ENCODE results near the gene ZBTB26. TPM values are rescaled to one million over a fixed set of nuclear protein-coding genes. Genes with fewer than 3 reads are reported as not detected.
"Not testable (repeated sequence)": the region's sequence is repeated elsewhere in the genome, so short reads cannot be mapped to it uniquely, and the experiment has no call there.

Gene ZBTB26
- total RNA-seq, 4 donors from 2014 or later: 1.6 to 6.3 (median 2.6) TPM

DNA sequence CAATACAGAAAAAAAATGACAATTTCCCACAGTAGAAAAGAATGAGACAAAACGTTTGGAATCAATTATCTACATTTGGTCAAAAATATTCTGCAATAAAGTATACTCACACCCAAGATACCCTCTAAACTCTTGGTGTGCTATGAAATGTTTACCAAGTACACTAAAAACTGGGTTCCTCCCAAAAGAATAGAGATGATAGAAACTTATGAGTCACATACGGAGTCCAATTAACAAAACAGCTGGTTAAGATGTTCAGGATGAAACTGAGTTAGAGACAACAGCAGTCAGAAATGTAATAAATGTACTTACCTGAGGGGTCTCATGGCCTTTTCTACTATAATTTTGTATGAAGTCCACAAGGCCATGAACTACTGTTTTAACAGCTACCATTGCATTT is 51.9 kb downstream of the ZBTB26 start:
- ATAC-seq: no peak
- intact Hi-C loops (cut with DNase I; ENCODE audit: low total_unique reads): no loop called here

DNA sequence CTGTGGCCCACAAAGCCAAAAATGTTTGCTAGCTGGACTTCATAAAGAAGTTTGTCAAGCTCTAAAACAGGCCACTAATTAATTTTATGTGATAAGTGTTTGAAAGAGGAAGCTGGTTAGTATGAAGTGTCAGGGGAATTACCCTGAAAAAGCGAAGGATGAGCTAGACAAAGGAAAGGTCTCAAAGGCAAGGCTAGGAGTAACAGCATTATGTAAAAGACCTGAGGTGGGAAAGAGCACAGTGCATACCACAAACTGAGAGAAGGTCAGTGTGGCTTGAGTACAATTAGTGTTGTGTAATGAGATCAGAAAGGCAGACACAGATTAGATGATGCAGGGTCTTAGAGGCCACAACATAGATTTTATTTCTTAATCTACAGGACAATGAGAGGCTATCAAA is 55.8 kb downstream of the ZBTB26 start:
- intact Hi-C loops (cut with DNase I; ENCODE audit: low total_unique reads) (no loop called here), in situ Hi-C loops (cut with MboI; ENCODE audit: low sequenced_read_pairs in 4 of 4) (no loop called here)
- no peak for TF ChIP-seq POLR2A (IDR thresholded peaks at IDR 0.05)
- TF ChIP-seq, protein P1, sequence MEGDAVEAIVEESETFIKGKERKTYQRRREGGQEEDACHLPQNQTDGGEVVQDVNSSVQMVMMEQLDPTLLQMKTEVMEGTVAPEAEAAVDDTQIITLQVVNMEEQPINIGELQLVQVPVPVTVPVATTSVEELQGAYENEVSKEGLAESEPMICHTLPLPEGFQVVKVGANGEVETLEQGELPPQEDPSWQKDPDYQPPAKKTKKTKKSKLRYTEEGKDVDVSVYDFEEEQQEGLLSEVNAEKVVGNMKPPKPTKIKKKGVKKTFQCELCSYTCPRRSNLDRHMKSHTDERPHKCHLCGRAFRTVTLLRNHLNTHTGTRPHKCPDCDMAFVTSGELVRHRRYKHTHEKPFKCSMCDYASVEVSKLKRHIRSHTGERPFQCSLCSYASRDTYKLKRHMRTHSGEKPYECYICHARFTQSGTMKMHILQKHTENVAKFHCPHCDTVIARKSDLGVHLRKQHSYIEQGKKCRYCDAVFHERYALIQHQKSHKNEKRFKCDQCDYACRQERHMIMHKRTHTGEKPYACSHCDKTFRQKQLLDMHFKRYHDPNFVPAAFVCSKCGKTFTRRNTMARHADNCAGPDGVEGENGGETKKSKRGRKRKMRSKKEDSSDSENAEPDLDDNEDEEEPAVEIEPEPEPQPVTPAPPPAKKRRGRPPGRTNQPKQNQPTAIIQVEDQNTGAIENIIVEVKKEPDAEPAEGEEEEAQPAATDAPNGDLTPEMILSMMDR (IDR thresholded peaks at IDR 0.05 in 4 of 5, conservative IDR thresholded peaks at IDR 0.05 in 1 of 5): no peak
- H3K27me3 ChIP-seq: no peaks in the 10 kb centered on the region
- no peaks in the 10 kb centered on the region for H3K9me3 ChIP-seq
- peaks cover 0 to 81% of the 10 kb centered on the region in 2 donors for H3K36me3 ChIP-seq
- H3K4me1 ChIP-seq: no peaks in the 10 kb centered on the region
- DNase-seq (no peak), ATAC-seq (no peak)
- H3K27ac ChIP-seq: no peak overlapping the region
- H3K4me3 ChIP-seq: no peak overlapping the region

More for the DNA sequence above, 51.9 kb downstream of the ZBTB26 start:
- DNase-seq: no peak
- Histone ChIP-seq H3K36me3 (peaks cover 4 to 94% of the 10 kb centered on the region in 2 donors), H3K4me3 (no peak overlapping the region), H3K27ac (no peak overlapping the region), H3K4me1 (no peaks in the 10 kb centered on the region), H3K9me3 (no peaks in the 10 kb centered on the region), H3K27me3 (no peaks in the 10 kb centered on the region)
- no peak for TF ChIP-seq POLR2A (IDR thresholded peaks at IDR 0.05)
- TF ChIP-seq, protein P1 (IDR thresholded peaks at IDR 0.05 in 4 of 5, conservative IDR thresholded peaks at IDR 0.05 in 1 of 5): no peak
- in situ Hi-C loops (cut with MboI; ENCODE audit: low sequenced_read_pairs in 4 of 4): no loop called here

DNA sequence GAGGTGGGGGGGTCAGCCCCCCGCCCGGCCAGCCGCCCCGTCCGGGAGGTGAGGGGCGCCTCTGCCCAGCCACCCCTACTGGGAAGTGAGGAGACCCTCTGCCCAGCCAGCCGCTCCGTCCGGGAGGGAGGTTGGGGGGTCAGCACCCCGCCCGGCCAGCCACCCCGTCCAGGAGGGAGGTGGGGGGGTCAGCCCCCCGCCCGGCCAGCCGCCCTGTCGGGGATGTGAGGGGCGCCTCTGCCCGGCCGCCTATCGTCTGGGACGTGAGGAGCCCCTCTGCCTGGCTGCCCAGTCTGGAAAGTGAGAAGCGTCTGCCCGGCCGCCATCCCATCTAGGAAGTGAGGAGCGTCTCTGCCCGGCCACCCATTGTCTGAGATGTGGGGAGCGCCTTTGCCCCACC is 64.0 kb downstream of the ZBTB26 start:
- intact Hi-C loops (cut with DNase I; ENCODE audit: low total_unique reads); H3K27me3 ChIP-seq; DNase-seq; H3K4me1 ChIP-seq; ATAC-seq; H3K4me3 ChIP-seq; H3K9me3 ChIP-seq; in situ Hi-C loops (cut with MboI; ENCODE audit: low sequenced_read_pairs in 4 of 4); H3K27ac ChIP-seq; H3K36me3 ChIP-seq: not testable (repeated sequence)

DNA sequence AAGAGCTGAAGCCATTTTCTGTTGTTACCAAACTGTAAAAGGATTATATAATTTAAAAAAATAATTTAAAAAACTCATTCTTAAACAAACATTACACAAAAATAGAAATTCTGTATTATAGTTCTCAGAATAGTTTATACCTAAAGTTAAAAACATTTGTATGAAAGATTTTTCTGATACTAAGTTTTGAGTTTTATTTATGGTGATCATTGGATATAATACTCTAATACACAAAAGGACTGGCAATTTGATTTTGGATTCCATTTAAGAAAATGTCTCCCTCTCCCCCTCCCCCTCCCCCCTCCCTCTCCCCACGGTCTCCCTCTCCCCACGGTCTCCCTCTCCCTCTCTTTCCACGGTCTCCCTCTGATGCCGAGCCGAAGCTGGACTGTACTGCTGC is 65.2 kb downstream of the ZBTB26 start:
- peak overlapping the region in 2 of 4 donors; percentile 32 to 42 for H3K27ac ChIP-seq
- peaks cover 0 to 4% of the 10 kb centered on the region in 2 donors for H3K36me3 ChIP-seq
- in situ Hi-C loops (cut with MboI; ENCODE audit: low sequenced_read_pairs in 4 of 4): no loop called here
- H3K4me1 ChIP-seq: no peaks in the 10 kb centered on the region
- H3K9me3 ChIP-seq: no peaks in the 10 kb centered on the region
- H3K4me3 ChIP-seq: no peak overlapping the region
- H3K27me3 ChIP-seq: no peaks in the 10 kb centered on the region
- no peak for TF ChIP-seq POLR2A (IDR thresholded peaks at IDR 0.05)
- TF ChIP-seq, protein P1 (IDR thresholded peaks at IDR 0.05 in 4 of 5, conservative IDR thresholded peaks at IDR 0.05 in 1 of 5): no peak
- no peak for DNase-seq
- ATAC-seq: no peak
- intact Hi-C loops (cut with DNase I; ENCODE audit: low total_unique reads): no loop called here

Other genes starting within 250 kb of the ZBTB26 start
- gene OR1L4, start 207.5 kb downstream of the ZBTB26 start, total RNA-seq: not detected
- not detected for gene OR1L6, start 189.2 kb downstream of the ZBTB26 start, total RNA-seq
- not detected for gene OR5C1, start 142.6 kb downstream of the ZBTB26 start, total RNA-seq
- gene OR1K1, start 131.4 kb downstream of the ZBTB26 start, total RNA-seq: not detected
- gene PDCL, start 102.9 kb downstream of the ZBTB26 start, total RNA-seq: 10 to 100 TPM in 1 of 4 donors, 1 to 10 TPM in 3; 3.3 to 10.7 (median 5.6) TPM
- 10 to 100 TPM; 29.4 to 45.2 (median 36.6) TPM for gene RC3H2, start 26.2 kb downstream of the ZBTB26 start, total RNA-seq
- 10 to 100 TPM in 2 of 4 donors, 1 to 10 TPM in 2; 4.5 to 12.0 (median 7.8) TPM for gene ZBTB6, start 18.2 kb downstream of the ZBTB26 start, total RNA-seq
- gene RABGAP1, start 9.5 kb upstream of the ZBTB26 start, total RNA-seq: 10 to 100 TPM; 23.7 to 33.8 (median 26.6) TPM
- gene GPR21, start 102.2 kb upstream of the ZBTB26 start, total RNA-seq: 1 to 10 TPM in 2 of 4 donors, not detected in 2; 1.3 to 1.8 TPM

All from gastrocnemius medialis (tissue), 4 donors.